HG03354 (cell line): Measurements from ENCODE around the gene LRP8.
A peak's percentile ranks its signal among the peaks of the same experiment; 100 is the strongest.

Source experiments
- ATAC-seq: cut with Tn5 transposase; IDR thresholded peaks from one replicate; pipeline ENCODE4 v1.9.1; 2021; ENCODE audit warnings: mild to moderate bottlenecking; ENCODE audit not compliant: unreplicated experiment, poor library complexity, severe bottlenecking

Gene LRP8

DNA sequence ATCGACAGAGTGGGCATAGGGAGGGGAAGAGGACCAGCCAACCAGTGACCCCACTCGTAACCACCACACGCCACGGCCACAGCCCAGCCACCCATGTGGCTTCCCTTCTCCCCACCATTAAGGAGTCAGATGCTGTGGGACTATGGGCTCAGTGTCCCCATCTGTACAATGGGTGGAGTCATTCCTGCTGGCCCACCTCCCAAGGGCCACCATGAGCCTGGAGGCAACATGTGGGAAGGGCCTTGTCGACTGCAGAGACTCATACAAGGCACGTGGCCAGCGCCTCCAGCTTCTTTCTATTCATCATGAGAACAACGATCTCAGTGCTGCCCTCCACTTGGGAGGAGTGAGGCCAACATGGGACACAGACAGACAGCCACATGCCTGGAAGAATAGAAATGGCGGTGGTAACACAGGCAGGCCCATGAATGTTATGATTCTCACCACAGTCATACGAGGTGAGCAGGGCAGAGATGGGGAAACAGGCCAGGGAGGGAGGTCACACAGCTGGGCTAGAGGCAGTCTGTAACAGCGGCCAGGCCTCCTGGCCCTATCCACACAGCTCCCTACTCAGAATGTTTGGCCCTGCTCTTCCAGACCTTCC lies 16.1 kb downstream of the LRP8 start:
- no peak for ATAC-seq

DNA sequence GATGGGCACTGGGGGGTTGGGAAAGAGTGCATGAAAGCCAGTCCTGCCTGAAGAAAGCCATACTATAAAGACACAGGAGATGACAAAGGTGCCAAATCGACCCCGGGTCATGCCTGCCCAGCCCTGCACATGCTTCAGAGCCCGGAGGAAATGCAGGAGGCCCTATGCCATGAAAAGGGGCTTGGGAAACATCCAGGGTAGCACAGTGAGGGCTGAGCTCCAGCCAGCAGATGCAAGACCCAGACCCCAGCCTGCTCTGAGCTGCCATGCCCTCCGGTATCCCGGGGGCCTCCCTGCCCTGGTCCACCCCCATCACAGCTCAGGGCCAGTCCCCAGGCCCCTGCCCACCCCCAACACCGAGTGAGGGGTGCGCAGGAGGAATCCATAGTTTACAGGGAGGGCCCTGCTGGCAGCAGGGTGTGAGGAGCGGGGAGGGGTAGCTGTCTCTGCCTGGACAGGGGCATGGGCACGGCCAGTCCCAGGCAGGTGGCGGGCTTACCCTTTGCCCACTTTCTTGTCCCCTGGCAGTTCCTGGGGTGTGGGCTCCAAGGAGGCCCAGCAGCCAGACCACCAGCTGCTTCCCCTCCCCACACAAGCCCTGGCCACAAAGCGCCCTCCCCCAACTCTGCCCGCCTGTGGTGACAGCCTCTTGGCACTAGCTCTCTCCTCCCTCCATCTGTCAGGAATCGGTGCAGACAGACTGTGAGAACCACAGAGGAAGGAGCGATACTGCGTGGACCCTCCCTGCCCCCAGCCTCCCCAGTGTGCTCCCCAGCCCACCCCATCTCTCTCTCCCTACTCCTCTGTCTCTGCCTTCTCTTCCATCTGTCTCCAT lies 16.8 kb downstream of the LRP8 start:
- ATAC-seq = no peak

DNA sequence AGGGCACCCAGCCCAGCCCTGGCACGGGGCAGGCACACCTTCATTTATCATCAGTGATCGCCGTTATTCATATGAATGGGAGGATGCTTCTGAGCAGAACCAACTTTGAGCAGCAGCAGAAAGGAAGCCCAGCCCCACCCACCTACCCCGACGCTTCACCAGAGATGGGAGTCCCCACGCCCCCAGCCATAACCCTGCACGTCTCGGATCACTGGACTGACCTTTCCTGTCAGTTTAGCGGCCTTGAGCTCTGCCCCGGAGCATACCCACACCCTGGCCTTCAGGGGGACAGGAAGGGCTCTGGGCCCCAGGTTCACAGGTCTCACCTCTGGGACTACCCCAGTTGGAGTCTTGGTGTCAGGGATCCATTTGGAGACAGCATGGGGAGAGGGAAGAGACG lies 18.1 kb downstream of the LRP8 start:
- no peak for ATAC-seq

DNA sequence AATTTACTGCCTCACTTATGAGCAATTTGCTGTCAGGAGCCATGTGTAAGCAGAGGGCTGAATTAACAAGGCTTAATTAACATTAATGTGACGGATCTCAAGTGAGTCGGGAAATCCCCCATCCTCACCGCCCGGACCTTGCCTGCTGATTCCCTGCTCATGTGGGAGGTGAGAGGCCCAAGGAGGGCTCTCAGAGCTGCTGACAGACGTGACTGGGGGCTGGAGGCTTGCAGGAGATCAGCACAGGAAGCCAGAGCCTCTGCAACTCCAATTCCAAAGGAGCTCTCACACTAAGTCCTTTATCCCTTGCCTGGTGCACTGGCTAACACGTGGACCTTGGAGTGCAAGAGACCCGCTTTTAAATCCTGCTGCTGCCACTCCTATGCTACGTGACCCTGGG lies 19.4 kb downstream of the LRP8 start:
- no peak for ATAC-seq

DNA sequence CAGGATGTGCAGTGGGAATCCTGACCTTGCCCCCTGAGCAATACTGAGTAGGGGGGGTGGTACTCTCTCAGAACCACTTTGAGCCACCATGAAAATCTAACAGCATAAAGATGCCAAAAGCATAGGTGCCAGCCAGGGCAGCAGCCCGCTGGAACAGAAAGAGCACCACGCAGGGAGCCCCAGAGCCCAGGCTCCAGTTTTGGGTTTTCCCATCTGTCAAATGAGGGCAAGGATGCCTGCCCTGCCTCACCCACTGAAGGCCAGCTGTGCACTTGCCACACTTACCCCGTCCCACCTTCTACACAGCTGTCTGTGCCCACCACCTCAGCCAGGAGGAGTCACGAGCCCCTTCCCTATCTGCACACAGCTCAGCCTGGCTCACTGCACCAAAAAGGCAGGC lies 20.8 kb downstream of the LRP8 start:
- no peak for ATAC-seq

DNA sequence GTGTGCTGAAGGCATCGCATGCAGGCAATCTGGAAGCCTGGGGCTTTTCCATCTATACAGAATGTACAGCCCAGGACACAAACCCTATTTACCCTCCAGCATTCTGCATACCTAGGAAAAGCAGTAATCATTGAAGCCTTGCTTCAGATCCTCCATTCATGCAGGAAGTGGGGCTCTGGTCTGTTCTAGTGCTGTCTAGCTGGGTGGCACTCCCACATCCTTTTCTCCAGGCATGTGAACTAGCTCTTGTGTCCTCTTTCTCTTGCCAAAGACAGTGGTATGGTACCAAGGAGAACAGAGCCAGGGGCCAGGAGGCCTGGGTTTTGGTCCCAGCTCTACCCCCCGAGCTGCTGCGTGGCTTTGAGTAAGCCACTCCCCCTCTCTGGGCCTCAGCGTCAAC lies 21.7 kb downstream of the LRP8 start:
- ATAC-seq = no peak

DNA sequence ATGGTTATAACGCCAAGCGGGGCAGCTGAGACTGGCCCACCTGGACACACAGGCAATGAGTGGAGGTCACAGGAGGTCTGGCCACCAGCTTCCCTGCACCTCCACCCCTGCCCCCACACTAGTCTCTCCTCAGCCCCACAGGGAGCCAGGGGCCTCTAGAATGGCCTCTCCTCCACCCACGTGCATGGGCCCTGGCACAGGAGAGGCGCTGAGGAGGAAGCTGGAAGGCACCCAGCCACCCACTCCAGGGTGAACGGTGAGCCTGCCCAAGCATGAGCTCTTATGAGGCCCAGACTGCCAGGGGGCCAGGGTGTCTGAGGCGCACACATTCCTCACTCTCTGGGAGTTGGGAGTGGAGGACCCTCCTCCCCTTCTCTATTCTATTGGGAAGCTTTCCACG lies 22.2 kb downstream of the LRP8 start:
- no peak for ATAC-seq

DNA sequence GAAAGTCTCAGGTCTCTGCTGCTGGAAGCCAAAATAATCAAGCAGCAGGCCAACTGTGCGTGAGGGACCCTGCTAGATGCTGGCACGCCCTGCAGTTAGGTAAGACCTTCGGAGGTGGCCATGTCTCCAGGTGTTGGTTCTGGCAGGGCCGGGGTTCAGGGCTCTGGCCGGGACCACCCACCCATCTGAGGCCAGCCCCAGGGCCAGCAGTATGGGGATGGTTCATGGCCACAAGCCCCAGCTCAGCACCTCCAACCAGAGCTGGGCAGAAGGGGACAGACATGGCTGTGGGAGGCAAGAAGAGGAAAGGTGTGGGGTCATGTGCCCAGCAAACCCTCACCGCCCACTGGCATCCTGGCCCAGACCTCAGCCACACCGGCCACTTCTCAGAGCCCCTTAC lies 23.3 kb downstream of the LRP8 start:
- no peak for ATAC-seq

DNA sequence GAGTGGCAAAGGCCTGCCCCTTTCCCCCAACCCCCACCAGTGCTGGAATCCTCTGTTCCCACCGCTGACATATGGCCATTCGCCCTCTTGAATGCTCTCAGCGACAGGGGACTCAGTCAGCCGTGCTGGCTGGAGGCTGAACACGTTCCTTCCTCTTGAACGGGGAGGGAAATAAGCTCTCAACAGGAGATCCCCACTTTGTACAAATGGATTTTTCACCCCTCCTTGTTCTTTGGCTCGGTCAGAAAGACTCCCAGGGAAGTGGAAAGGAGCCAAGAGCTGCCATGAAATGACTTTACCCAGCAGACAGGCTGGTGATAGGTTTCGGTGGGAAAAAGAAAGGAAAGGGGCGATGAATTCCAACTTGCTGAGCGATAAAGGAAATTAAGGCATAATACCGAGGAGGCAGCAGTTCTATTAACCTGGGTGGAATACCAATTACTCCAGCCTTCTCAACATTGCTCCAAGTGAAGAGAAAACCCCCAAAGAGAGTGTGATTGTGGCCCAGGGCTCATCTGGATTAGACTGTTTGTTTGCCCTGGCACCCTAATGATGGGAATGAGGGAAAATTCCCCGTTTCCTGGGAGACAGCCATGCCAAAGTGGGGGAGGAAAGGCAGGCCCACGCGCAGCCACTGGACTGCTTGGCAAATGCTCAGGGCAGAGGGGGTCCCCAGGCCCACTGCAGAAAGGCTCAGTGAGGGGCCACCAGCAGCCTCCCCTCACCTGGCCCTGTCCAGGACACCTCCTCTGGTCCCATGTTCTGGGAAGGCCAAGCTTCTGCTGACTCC lies 23.9 kb downstream of the LRP8 start:
- ATAC-seq = no peak

DNA sequence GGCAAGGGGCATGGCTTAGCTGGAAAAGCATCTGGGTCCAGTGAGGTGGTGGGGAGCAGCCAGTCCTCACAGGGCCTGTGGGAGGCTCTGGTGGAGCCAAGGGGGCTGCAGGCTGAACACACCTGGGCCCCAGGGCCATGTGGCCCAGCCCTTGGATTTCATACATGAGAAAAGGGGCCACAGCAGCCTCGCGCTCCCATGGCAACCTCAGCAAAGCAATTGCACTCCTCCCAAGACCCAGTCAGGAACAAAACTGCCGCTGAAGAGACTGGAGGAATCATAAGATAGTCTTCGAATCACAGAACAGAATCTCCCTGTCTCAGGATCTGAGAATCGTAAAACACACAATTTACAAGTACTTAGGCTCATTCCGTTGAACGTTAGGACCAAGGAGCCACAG lies 24.6 kb downstream of the LRP8 start:
- ATAC-seq = no peak

DNA sequence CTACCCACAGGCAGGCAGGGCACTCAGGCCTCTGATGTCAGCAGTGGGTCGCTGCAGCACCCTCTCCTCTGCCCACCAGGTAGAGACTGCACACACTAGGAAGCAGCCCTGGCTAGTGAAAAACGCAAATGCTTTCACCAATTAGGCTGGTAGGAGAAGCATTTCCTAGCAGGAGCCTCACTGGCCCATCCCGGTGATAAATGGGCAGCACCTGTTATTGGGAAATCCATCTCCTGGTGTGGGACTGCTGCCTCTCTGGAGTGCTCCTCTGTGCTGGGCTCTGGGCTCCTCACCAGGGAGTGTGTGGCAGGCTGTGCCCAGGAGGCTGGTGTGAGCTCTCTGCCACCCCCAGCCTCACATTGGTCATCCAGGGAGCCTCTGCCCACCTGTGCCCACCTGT lies 28.6 kb downstream of the LRP8 start:
- ATAC-seq = no peak

DNA sequence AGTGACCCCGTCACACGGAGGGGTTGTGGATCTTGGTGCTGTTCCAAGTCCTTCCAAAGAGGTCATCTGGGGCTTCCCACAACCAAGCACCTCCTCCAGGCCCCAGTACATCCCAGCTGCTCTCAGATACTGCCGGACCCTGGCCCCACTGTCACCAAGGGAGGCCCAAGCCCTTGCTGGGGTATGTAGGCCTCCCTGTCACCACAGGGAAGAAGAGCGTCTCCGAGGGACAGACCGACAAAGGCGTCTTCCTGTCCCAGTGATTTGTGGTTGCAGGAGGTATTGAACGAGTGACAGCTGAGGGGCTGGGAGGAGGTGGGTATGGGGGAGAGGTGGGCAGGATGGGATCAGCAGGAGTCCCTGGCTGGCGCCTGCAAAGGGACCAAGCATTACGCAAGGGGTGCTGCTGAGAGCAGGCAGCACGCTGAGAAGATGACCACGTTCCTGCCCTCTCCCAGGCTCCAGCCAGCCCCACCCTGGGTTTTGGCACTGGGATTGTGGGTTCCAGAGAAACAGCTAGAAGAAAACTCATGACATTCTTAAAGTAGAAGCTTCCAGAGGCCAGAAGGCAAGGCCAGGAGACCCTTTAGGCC lies 29.7 kb downstream of the LRP8 start:
- no peak for ATAC-seq

DNA sequence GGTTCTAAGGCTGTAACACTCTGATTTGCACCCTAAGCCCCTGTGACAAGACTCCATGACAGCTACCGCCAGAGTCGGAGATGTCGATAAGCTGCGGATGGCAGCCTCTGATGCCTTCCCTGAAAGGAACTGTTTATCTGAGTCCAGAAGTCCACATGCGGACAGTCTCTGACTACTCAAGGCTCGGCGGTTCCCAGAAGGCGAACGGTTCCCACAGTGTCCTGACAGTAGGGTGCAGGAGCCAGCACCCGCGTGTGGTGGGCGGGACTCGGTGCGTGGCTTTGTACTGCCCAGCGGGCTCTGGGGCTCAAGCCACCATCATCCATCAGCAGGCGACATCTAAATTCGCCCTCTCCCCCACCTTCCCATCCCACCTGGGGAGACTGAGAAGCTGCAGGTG lies 30.7 kb downstream of the LRP8 start:
- ATAC-seq = no peak

DNA sequence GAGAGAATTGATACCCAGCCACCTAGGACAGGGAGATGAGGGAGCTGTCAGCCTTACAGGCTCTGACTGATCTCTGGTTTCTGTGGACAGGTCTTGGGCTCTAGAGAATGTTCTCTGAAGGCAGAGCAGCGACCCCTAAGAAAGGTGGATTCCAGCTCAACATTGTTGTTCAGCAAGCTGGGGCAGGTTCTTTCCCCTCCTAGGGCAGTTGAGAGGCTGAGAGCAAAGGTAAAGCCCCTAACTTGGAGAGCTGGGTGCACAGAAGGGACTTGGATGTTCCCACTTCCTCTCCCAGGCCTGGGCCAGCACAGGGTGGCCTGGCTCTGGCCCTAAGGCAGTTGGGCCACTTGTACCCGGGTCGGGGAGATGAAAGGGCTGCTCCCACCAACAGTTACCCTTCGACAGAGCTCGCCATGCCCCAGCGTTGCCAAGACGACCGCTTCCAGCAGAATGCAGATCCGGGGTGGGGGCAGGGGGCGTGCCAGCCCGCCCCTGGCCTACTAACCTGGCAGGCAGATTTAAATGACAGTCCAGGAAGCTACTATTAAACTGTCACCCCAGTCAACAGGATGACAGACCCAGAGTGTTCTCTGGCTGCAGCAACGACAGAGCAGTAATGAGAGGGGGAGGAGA lies 31.6 kb downstream of the LRP8 start:
- peak; percentile 45 for ATAC-seq

DNA sequence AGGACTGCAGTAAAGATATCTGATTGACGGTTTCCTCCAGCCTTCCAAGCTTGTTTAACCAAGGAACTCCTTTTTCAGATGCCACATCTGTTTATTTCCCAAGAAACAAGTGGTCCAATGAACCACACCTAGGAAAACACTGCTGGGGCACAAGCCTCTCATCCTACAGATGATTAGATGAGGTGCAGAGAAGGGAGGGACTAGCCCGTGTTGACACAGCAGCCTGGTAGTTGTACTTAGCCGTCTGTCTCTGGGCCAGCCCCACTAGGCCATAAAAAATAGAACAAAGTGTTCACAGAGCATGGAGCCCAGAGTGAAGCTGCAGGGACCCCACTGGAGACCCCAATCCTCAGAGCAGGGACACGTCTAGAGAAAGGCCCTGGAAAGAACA lies 32.1 kb downstream of the LRP8 start:
- ATAC-seq = no peak

DNA sequence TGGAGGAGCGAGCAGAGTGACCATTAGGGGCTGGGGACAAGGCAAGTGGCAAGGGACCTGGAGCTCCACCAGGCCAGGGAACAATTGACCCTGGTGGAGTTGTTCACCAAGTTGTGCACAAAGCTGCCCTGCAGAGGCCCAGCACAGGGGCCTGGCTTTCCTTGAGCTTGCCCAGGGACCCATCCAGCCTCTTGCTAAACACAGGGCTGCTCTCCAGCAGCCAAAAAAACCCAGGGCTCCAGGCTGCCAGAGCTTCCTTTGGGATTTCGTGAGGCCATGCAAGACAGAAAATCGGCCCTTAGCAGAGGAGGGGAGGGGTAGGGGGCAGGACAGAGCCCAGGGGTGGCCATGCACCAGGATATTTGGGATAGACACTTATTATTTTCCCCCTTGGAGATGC lies 32.6 kb downstream of the LRP8 start:
- no peak for ATAC-seq

DNA sequence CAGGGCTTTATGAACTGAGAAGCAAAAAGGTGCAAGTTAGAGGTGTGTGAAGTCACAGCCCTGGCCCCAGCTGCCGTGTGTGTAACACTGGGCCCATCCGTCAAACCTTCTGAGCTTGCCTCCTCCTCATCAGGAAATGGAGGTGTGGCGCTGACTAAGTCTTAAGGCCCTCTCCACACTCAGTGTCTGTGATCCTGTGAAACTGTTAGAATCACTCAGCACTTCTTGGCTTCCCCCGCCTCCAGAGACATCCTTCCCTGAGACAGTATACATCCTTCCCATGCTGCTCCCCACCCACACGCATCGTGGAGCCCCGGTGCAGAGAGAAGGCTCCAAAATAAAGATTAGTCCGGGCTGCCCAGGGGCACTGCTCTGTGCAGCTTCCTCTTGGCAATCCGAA lies 33.3 kb downstream of the LRP8 start:
- ATAC-seq = no peak

DNA sequence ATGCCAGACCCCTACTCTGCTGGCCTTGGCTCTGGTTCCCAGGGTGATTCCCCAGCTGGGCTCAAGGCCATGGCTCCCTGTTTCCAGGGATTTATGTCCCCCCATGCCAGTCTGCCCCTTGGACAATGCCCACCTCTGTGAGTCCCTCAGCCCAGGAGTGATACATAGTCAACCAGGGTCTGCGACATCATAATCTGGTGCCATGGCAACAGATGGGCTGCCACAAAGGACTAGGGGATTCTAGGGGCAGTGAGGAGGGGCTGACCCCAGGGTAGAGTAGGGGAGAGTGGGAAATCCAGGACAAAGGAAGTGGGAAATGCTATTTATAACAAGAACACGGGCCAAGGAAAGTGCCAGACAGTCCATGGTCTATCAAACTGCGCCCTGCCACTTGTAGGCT lies 33.8 kb downstream of the LRP8 start:
- ATAC-seq = no peak

DNA sequence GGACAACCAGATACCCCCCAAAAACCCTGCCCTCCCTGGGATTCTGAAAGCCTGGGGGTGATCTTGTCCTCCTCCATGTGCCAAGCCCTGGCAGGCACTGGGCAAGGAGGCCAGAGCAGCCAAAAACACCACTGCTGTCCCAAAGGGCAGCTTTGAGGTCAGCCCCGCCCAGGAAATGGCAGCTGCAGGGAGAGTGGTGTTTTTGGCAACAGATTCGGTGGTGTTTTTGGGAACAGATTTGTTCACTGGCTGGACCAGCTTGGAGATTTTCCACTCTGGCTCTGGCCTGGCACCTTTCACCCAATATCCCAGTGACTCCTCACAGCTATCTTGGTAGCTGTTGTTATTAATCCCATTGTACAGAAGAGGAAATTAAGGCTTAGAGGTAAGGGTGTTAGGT lies 34.7 kb downstream of the LRP8 start:
- ATAC-seq = no peak

DNA sequence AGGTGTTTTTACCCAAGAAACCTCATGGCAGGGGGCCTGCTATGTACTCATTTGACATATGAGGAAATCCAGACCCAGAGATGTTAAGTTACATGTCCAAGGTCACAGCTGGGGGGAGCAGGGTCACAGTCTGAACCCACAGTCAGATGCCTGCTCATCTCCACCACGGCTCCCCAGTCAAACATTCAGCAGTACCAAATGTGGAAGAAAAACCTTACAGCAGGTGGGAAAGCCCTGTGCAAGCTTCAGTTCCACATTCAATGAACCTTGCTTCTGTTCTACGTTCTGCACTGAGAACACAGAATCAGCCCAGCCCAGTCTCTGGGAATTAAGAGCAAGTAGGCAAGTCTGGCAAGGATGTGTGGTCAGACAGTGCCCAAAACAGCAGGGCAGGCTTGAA lies 35.2 kb downstream of the LRP8 start:
- no peak for ATAC-seq
